ENCODE data around the gene KCNIP4.

DNA sequence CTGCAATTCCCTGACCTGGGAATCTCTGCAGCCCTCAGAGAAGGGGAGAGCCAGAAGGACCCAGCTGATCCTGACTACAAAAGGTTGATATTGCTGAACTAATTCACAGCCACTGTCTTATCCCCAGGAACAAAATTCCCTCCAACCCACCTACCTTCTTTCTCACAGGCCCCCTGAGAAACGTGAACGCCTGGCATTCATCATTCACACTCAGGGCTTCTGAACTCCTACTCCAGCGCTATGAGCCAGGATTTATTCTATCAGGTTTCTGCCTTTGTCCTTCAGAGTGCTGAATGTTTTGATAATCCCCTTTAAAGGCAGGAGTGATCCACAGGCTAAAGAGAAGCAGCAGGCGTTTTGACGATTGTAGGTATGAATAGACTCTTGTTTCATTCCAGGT, 76.5 kb downstream of the KCNIP4 start:
- TF ChIP-seq, protein P1, sequence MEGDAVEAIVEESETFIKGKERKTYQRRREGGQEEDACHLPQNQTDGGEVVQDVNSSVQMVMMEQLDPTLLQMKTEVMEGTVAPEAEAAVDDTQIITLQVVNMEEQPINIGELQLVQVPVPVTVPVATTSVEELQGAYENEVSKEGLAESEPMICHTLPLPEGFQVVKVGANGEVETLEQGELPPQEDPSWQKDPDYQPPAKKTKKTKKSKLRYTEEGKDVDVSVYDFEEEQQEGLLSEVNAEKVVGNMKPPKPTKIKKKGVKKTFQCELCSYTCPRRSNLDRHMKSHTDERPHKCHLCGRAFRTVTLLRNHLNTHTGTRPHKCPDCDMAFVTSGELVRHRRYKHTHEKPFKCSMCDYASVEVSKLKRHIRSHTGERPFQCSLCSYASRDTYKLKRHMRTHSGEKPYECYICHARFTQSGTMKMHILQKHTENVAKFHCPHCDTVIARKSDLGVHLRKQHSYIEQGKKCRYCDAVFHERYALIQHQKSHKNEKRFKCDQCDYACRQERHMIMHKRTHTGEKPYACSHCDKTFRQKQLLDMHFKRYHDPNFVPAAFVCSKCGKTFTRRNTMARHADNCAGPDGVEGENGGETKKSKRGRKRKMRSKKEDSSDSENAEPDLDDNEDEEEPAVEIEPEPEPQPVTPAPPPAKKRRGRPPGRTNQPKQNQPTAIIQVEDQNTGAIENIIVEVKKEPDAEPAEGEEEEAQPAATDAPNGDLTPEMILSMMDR (IDR thresholded peaks at IDR 0.05 in 2 of 3, conservative IDR thresholded peaks at IDR 0.05 in 1 of 3; ENCODE audit: control insufficient read depth in 2 of 3, extremely low read depth in 1 of 3, insufficient read depth in 1 of 3, low read depth in 3 of 3, low read length in 3 of 3) = no peak
- TF ChIP-seq TBL1XR1 (IDR thresholded peaks at IDR 0.05; ENCODE audit: low read depth, low read length) (no peak), POLR2A (IDR thresholded peaks at IDR 0.05; ENCODE audit: low read depth, low read length) (no peak), ZNF274 (IDR thresholded peaks at IDR 0.05; ENCODE audit: insufficient read depth, insufficient read length) (no peak), HDGF (IDR thresholded peaks at IDR 0.05) (no peak), NFIC (IDR thresholded peaks at IDR 0.05; ENCODE audit: low read depth, low read length) (no peak), IKZF1 (conservative IDR thresholded peaks at IDR 0.05) (no peak), NFYB (IDR thresholded peaks at IDR 0.05; ENCODE audit: insufficient read depth, low read depth, low read length) (no peak), SREBF1 (IDR thresholded peaks at IDR 0.05; ENCODE audit: low read length) (no peak)

Measured in GM12878 (cell line).